Sigmoid colon (tissue), 7 donors: ENCODE measurements around the gene AP5S1. TPM values are rescaled to one million over a fixed set of nuclear protein-coding genes. Genes with fewer than 3 reads are reported as not detected.
"Not testable (repeated sequence)": the region's sequence is repeated elsewhere in the genome, so short reads cannot be mapped to it uniquely, and the experiment has no call there.

Experiments used
- DNase-seq: peaks from one replicate; pipeline ENCODE4 v3.0.0-alpha.2; 2019
- H3K27ac ChIP-seq, 4 donors: fragments of 200-600 bp; sonication (generic); one replicate each; pipeline ENCODE4 v1.5.1; 2016 to 2019; ENCODE audit warnings: mild to moderate bottlenecking in 1 of 4
- H3K27me3 ChIP-seq, 3 donors: fragments of 200-600 bp; sonication (generic); one replicate each; pipeline ENCODE4 v1.5.1; 2019; ENCODE audit warnings: mild to moderate bottlenecking in 1 of 3
- H3K36me3 ChIP-seq, 4 donors: fragments of 200-600 bp; sonication (generic); one replicate each; pipeline ENCODE4 v1.5.1; 2016 to 2019
- H3K4me1 ChIP-seq, 4 donors: fragments of 200-600 bp; sonication (generic); one replicate each; pipeline ENCODE4 v1.5.1; 2017 to 2019
- H3K4me3 ChIP-seq, 4 donors: fragments of 200-600 bp; sonication (generic); one replicate each; pipeline ENCODE4 v1.5.1; 2017 to 2019; ENCODE audit warnings: mild to moderate bottlenecking in 2 of 4, moderate library complexity in 1 of 4
- H3K9me3 ChIP-seq, 4 donors: fragments of 200-600 bp in 3 of 4; sonication (generic) in 3 of 4; one replicate each; pipeline versions ENCODE4 v1.5.1 to v1.6.1; 2013 to 2019
- EP300 ChIP-seq, 4 donors: sonication (generic); formaldehyde crosslinking; IDR thresholded peaks; one replicate each; pipeline ENCODE4 v1.6.1; 2017; ENCODE audit warnings: antibody characterized with exemption in 4 of 4
- POLR2A ChIP-seq, 2 donors: fragments of 450-650 bp; IDR thresholded peaks; one replicate each; pipeline ENCODE4 v1.6.1; 2016; ENCODE audit warnings: antibody characterized with exemption in 2 of 2, mild to moderate bottlenecking in 2 of 2, moderate library complexity in 2 of 2
- POLR2AphosphoS5 ChIP-seq, 4 donors: sonication (generic); formaldehyde crosslinking; IDR thresholded peaks; one replicate each; pipeline ENCODE4 v1.6.1; 2017; ENCODE audit warnings: antibody characterized with exemption in 4 of 4
- WGBS, 2 donors: extraction: QIAGEN DNeasy Blood & Tissue Kit; methylation state at CpG; one replicate each; pipeline ENCODE4 v1.1.7; 2013; 5-methylcytosine and 5-hydroxymethylcytosine counted together
- intact Hi-C: fragments of 100-400 bp; cut with DNase I; formaldehyde crosslinking; loops from one replicate; pipeline ENCODE4 v1.15.1; 2023
- polyA plus RNA-seq, 3 donors: library from polyadenylated mRNA; stranded (reverse); fragments of 200-250 nt; gene quantifications; one replicate each; pipeline ENCODE4 v1.2.3, GENCODE V29; 2013
- total RNA-seq, 4 donors: library from RNA; depleted of rRNA; stranded (reverse); fragments of >200 nt; gene quantifications; one replicate each; pipeline ENCODE4 v1.1.0, GENCODE V29; 2016
- TF ChIP-seq, protein P1 (sequence below), 4 experiments: fragments of 450-650 bp in 3 of 4; fragments of 200-600 bp in 1 of 4; IDR thresholded peaks; one replicate each; pipeline ENCODE4 v1.5.1; 2016 to 2019; ENCODE audit warnings: antibody characterized with exemption in 4 of 4, mild to moderate bottlenecking in 3 of 4, moderate library complexity in 2 of 4
- donor health status: healthy with polysubstance abuse.
- donor health status: Bipolar disorder and iron deficiency.
- donor health status: healthy.

AP5S1 gene
- total and polyA plus RNA-seq, 7 donors: 5.4 to 14.5 (median 10.8) TPM

DNA sequence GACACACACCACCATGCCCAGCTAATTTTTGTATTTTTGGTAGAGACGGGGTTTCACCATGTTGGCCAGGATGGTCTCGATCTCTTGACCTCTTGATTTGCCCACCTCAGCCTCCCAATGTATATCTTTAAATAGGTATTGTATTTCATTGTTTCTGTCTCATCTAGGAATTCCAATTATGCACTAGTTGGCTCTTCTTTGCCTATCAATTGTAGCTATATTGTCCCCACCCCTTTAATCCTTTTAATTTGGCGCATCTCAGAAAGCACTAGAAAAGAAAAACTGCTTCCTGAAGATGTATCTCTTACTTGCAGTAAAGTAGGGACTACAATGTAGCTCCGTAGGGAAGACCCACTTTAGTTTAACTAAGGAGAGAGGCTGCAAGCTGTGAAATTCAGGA, 15.8 kb downstream of the AP5S1 start:
- no peak overlapping the region for H3K27ac ChIP-seq
- no peaks in the 10 kb centered on the region for H3K9me3 ChIP-seq
- intact Hi-C loops: no loop called here
- no peak overlapping the region for H3K4me3 ChIP-seq
- no peaks in the 10 kb centered on the region for H3K4me1 ChIP-seq
- WGBS, 2 donors: 97% methylated on average over 4 of the region's 4 CpGs
- TF ChIP-seq POLR2A (IDR thresholded peaks at IDR 0.05) (no peak), POLR2AphosphoS5 (IDR thresholded peaks at IDR 0.05) (no peak), EP300 (IDR thresholded peaks at IDR 0.05) (no peak)
- TF ChIP-seq, protein P1, sequence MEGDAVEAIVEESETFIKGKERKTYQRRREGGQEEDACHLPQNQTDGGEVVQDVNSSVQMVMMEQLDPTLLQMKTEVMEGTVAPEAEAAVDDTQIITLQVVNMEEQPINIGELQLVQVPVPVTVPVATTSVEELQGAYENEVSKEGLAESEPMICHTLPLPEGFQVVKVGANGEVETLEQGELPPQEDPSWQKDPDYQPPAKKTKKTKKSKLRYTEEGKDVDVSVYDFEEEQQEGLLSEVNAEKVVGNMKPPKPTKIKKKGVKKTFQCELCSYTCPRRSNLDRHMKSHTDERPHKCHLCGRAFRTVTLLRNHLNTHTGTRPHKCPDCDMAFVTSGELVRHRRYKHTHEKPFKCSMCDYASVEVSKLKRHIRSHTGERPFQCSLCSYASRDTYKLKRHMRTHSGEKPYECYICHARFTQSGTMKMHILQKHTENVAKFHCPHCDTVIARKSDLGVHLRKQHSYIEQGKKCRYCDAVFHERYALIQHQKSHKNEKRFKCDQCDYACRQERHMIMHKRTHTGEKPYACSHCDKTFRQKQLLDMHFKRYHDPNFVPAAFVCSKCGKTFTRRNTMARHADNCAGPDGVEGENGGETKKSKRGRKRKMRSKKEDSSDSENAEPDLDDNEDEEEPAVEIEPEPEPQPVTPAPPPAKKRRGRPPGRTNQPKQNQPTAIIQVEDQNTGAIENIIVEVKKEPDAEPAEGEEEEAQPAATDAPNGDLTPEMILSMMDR (IDR thresholded peaks at IDR 0.05): no peak
- H3K36me3 ChIP-seq: peaks cover 0 to 7% (median 2%) of the 10 kb centered on the region in 4 donors
- H3K27me3 ChIP-seq: no peaks in the 10 kb centered on the region
- DNase-seq: no peak

- peaks cover 0 to 7% (median 2%) of the 10 kb centered on the region in 4 donors for H3K36me3 ChIP-seq
- TF ChIP-seq, protein P1 (IDR thresholded peaks at IDR 0.05): no peak
- TF ChIP-seq POLR2A (IDR thresholded peaks at IDR 0.05): no peak
- TF ChIP-seq POLR2AphosphoS5 (IDR thresholded peaks at IDR 0.05): no peak
- no peak for TF ChIP-seq EP300 (IDR thresholded peaks at IDR 0.05)
- H3K27me3 ChIP-seq: no peaks in the 10 kb centered on the region
- DNase-seq: no peak
- H3K4me3 ChIP-seq: no peak overlapping the region
- H3K27ac ChIP-seq: no peak overlapping the region
- H3K9me3 ChIP-seq: no peaks in the 10 kb centered on the region
- no peaks in the 10 kb centered on the region for H3K4me1 ChIP-seq
- 58 to 88% methylated on average over 3 of the region's 3 CpGs for WGBS, 2 donors
- intact Hi-C loops: no loop called here
Measured at GRCh38 chr20:3839328-3839727, 19.0 kb downstream of the AP5S1 start.

GRCh38 chr20:3840201-3840600, 19.9 kb downstream of the AP5S1 start:
- intact Hi-C loops: loop anchor here (10.0 kb wide), 2 partner anchors 155 to 245 kb away; partner anchors contain the start of gene ADAM33
- not testable (repeated sequence) for H3K9me3 ChIP-seq, H3K4me3 ChIP-seq, DNase-seq, H3K27me3 ChIP-seq, H3K4me1 ChIP-seq, H3K27ac ChIP-seq, H3K36me3 ChIP-seq
- WGBS, 2 donors: 94 to 96% methylated on average over 7 of the region's 7 CpGs

DNA sequence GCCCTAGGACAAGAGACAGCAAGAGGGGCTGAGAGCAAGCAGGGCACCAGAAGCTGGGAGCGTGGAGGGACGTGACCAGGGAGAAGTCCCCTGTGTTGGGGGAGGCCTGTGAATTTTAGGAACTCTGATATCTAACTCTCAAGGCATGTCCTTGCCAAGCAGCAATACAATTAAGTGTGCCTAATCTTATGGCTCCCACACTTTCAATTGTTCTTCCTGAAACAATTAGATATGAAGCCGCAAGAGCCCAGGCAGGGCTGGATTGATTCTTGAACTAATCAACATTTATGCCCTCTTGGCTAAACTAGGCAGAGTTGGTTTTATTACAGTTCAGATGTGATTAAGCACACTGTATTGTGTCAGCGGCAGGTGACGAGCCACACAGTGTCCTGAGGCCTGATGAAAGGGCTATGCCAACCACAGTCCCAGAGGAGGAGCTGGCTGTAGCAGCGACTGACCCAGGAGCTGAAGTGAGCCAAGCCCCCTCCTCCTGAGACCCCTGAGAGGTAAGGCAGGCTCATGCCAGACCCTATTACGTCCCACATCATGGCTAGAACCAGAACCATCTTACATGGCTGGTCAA, 22.1 kb downstream of the AP5S1 start:
- Histone ChIP-seq H3K36me3 (no peaks in the 10 kb centered on the region), H3K27ac (no peak overlapping the region), H3K27me3 (no peaks in the 10 kb centered on the region), H3K9me3 (no peaks in the 10 kb centered on the region), H3K4me1 (peaks cover 0 to 13% (median 9%) of the 10 kb centered on the region in 4 donors), H3K4me3 (no peak overlapping the region)
- 28 to 67% methylated on average over 7 of the region's 7 CpGs for WGBS, 2 donors
- DNase-seq: no peak
- intact Hi-C loops: loop anchor here (10.0 kb wide), 2 partner anchors 158 to 242 kb away; partner anchors contain the start of gene ADAM33
- no peak for TF ChIP-seq EP300 (IDR thresholded peaks at IDR 0.05)
- TF ChIP-seq, protein P1 (IDR thresholded peaks at IDR 0.05): no peak
- TF ChIP-seq POLR2A (IDR thresholded peaks at IDR 0.05): no peak
- TF ChIP-seq POLR2AphosphoS5 (IDR thresholded peaks at IDR 0.05): no peak

GRCh38 chr20:3843490-3843889, 23.1 kb downstream of the AP5S1 start:
- Histone ChIP-seq H3K36me3 (no peaks in the 10 kb centered on the region), H3K9me3 (no peaks in the 10 kb centered on the region), H3K4me1 (peaks cover 0 to 21% (median 17%) of the 10 kb centered on the region in 4 donors), H3K27ac (no peak overlapping the region), H3K4me3 (no peak overlapping the region), H3K27me3 (no peaks in the 10 kb centered on the region)
- 38 to 59% methylated on average over 5 of the region's 5 CpGs for WGBS, 2 donors
- intact Hi-C loops: loop anchor here (10.0 kb wide), 2 partner anchors 159 to 241 kb away; partner anchors contain the start of gene ADAM33
- TF ChIP-seq POLR2AphosphoS5 (IDR thresholded peaks at IDR 0.05) (no peak), EP300 (IDR thresholded peaks at IDR 0.05) (no peak), POLR2A (IDR thresholded peaks at IDR 0.05) (no peak)
- TF ChIP-seq, protein P1 (IDR thresholded peaks at IDR 0.05): no peak
- no peak for DNase-seq

DNA sequence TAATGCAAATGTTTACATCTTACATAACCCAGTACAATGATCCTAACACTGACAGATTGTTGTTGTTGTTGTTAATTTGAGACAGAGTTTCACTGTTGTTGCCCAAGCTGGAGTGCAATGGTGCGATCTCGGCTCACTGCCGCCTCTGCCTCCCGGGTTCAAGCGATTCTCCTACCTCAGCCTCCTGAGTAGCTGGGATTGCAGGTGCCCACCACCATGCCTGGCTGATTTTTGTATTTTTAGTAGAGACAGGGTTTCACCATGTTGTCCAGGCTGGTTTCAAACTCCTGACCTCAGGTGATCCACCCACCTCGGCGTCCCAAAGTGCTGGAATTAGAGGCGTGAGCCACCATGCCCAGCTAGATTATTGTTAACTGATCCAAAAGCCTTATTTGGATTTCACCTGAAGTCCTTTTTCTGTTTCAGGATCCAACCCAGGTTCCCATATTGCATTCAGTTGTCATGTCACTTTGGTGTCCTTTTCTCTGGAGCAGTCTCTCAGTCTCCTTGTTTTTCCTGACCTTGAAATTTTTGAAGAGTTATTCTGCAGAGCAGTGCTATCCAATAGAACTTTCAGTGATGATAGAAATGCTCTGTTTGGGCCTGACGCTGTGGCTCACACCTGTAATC, 23.8 kb downstream of the AP5S1 start:
- not testable (repeated sequence) for H3K36me3 ChIP-seq, DNase-seq, H3K9me3 ChIP-seq, H3K27ac ChIP-seq, H3K4me3 ChIP-seq, H3K27me3 ChIP-seq
- 91 to 96% methylated on average over 9 of the region's 9 CpGs for WGBS, 2 donors
- intact Hi-C loops: loop anchor here (10.0 kb wide), 2 partner anchors 159 to 241 kb away; partner anchors contain the start of gene ADAM33
- H3K4me1 ChIP-seq: peaks cover 0 to 25% (median 17%) of the 10 kb centered on the region in 4 donors
